B cell (primary cell): Measurements from ENCODE around the gene RPS10. TPM values are rescaled to one million over a fixed set of nuclear protein-coding genes. Genes with fewer than 3 reads are reported as not detected.

Source experiments
- ATAC-seq: fragments of 200-7000 bp; cut with Tn5 transposase; one replicate; pipeline ENCODE4 v1.10.0; 2021; ENCODE audit warnings: low read depth, mild to moderate bottlenecking, moderate number of reproducible peaks, moderate library complexity
- CTCF ChIA-PET: fragments of 350-600 bp; sonication (Branson Sonifier 250); formaldehyde crosslinking; loops from one replicate; lab custom pipeline; 2021; ENCODE audit warnings: antibody characterized with exemption, inconsistent platforms; lab: Charles Lee
- POLR2A ChIA-PET: fragments of 350-600 bp; sonication (Branson Sonifier 250); formaldehyde crosslinking; loops from one replicate; lab custom pipeline; 2021; ENCODE audit warnings: antibody characterized with exemption; lab: Charles Lee
- DNase-seq: peaks from one replicate; pipeline ENCODE4 v3.0.0; 2013
- H2AFZ ChIP-seq: 2 replicates; pipeline ENCODE4 v1.6.1; 2012; ENCODE audit warnings: mild to moderate bottlenecking, low read depth, low read length; ENCODE audit not compliant: insufficient read depth, poor library complexity, severe bottlenecking
- H3K27ac ChIP-seq, 2 donors: 1 replicate in 1 of 2; 2 replicates in 1 of 2; pipeline ENCODE4 v1.5.1; 2012 to 2013; ENCODE audit warnings: low read length in 2 of 2, mild to moderate bottlenecking in 2 of 2, moderate library complexity in 1 of 2
- H3K27me3 ChIP-seq, 4 experiments: fragments of 200-600 bp in 1 of 4; sonication (generic) in 1 of 4; replicated peaks in 1 of 4; 1 replicate in 2 of 4; 2 replicates in 2 of 4; pipeline versions ENCODE4 v1.6.1 to v1.7.0; 2013 to 2016; ENCODE audit warnings: low read length in 3 of 4, mild to moderate bottlenecking in 2 of 4, mixed read lengths in 1 of 4, moderate library complexity in 1 of 4; ENCODE audit not compliant: insufficient read depth in 4 of 4, control insufficient read depth in 3 of 4; ENCODE audit errors: control extremely low read depth in 1 of 4
- H3K36me3 ChIP-seq, 2 experiments: replicated peaks in 1 of 2; 1 replicate in 1 of 2; 2 replicates in 1 of 2; pipeline versions ENCODE4 v1.6.1 to v1.7.1; 2013; ENCODE audit warnings: low read length in 1 of 2; ENCODE audit not compliant: insufficient read depth in 2 of 2, control insufficient read depth in 1 of 2; ENCODE audit errors: control extremely low read depth in 1 of 2, extremely low read depth in 1 of 2
- H3K4me1 ChIP-seq, 2 donors: fragments of 200-600 bp in 1 of 2; sonication (generic) in 1 of 2; 1 replicate in 1 of 2; 2 replicates in 1 of 2; pipeline versions ENCODE4 v1.5.1 to v1.6.1; 2013 to 2017; ENCODE audit warnings: low read length in 2 of 2; ENCODE audit not compliant: control insufficient read depth in 2 of 2, insufficient read depth in 2 of 2
- H3K4me2 ChIP-seq: replicated peaks from 2 replicates; pipeline ENCODE3; 2012; ENCODE audit warnings: mild to moderate bottlenecking, low read depth, low read length; ENCODE audit not compliant: poor library complexity, severe bottlenecking
- H3K4me3 ChIP-seq, 5 experiments: fragments of 200-600 bp in 1 of 5; sonication (generic) in 1 of 5; 1 replicate in 3 of 5; 2 replicates in 2 of 5; pipeline versions ENCODE4 v1.5.1 to v1.7.0; 2011 to 2016; ENCODE audit warnings: low read length in 4 of 5, mild to moderate bottlenecking in 4 of 5, low read depth in 2 of 5, control low read depth in 1 of 5, moderate library complexity in 1 of 5; ENCODE audit not compliant: insufficient read depth in 1 of 5; ENCODE audit errors: control extremely low read depth in 1 of 5, extremely low read depth in 1 of 5
- H3K79me2 ChIP-seq: fragments of 200-600 bp; sonication (generic); one replicate; pipeline ENCODE4 v1.6.0; 2016; ENCODE audit warnings: low read length; ENCODE audit not compliant: control insufficient read depth, insufficient read depth
- H3K9ac ChIP-seq: fragments of 200-600 bp; sonication (generic); 2 replicates; pipeline ENCODE4 v1.6.1; 2017; ENCODE audit warnings: mild to moderate bottlenecking, low read length, moderate library complexity
- H3K9me3 ChIP-seq, 3 donors: one replicate each; pipeline versions ENCODE4 v1.6.1 to v1.7.1; 2013; ENCODE audit warnings: low read length in 2 of 3; ENCODE audit not compliant: control insufficient read depth in 2 of 3, insufficient read depth in 1 of 3; ENCODE audit errors: control extremely low read depth in 1 of 3
- H4K20me1 ChIP-seq: 2 replicates; pipeline ENCODE4 v1.6.0; 2012; ENCODE audit warnings: mild to moderate bottlenecking, low read length; ENCODE audit not compliant: insufficient read depth, control insufficient read depth, poor library complexity, severe bottlenecking
- H3K27ac Mint-ChIP-seq: one replicate; pipeline ENCODE4 v1.8.0; 2021; ENCODE audit warnings: mixed read lengths
- H3K27me3 Mint-ChIP-seq: one replicate; pipeline ENCODE4 v1.8.0; 2021; ENCODE audit warnings: mixed read lengths
- H3K4me1 Mint-ChIP-seq: one replicate; pipeline ENCODE4 v1.8.0; 2021; ENCODE audit warnings: mixed read lengths
- H3K4me3 Mint-ChIP-seq: one replicate; pipeline ENCODE4 v1.8.0; 2021; ENCODE audit warnings: mixed read lengths
- H3K9me3 Mint-ChIP-seq: one replicate; pipeline ENCODE4 v1.8.0; 2022; ENCODE audit warnings: mixed read lengths; ENCODE audit not compliant: insufficient read depth
- EZH2 ChIP-seq: IDR thresholded peaks from 2 replicates; pipeline ENCODE4 v1.6.1; 2012; ENCODE audit warnings: borderline replicate concordance, low read depth, mild to moderate bottlenecking, moderate library complexity, low read length; ENCODE audit not compliant: insufficient read depth, poor library complexity, severe bottlenecking
- WGBS: methylation state at CpG from one replicate; pipeline ENCODE4 v1.1.5; 2013; ENCODE audit warnings: missing lambda C conversion rate; ENCODE audit not compliant: insufficient coverage; 5-methylcytosine and 5-hydroxymethylcytosine counted together
- intact Hi-C: fragments of 100-400 bp; cut with micrococcal nuclease; formaldehyde crosslinking; loops from one replicate; pipeline ENCODE4 v1.10.0; 2022
- polyA plus RNA-seq: library from polyadenylated mRNA; depleted of rRNA; stranded (reverse); fragments of >200 nt; gene quantifications from 2 replicates; pipeline ENCODE4 v1.2.3, GENCODE V29; 2012
- total RNA-seq, 2 donors: library from RNA; stranded (reverse); fragments of 120-200 nt in 1 of 2; gene quantifications; 1 replicate in 1 of 2; 2 replicates in 1 of 2; pipeline versions ENCODE4 v1.2.3 to v1.2.4, GENCODE V29; 2013 to 2022
- TF ChIP-seq, protein P1 (sequence below): fragments of 200-600 bp; IDR thresholded peaks from one replicate; pipeline ENCODE4 v1.8.0; 2022; ENCODE audit warnings: antibody characterized with exemption, mild to moderate bottlenecking

Gene RPS10
- total and polyA plus RNA-seq, 2 donors (not counting 1 experiment from before 2014, with no cell fraction given): 2,707 to 6,226 TPM

DNA sequence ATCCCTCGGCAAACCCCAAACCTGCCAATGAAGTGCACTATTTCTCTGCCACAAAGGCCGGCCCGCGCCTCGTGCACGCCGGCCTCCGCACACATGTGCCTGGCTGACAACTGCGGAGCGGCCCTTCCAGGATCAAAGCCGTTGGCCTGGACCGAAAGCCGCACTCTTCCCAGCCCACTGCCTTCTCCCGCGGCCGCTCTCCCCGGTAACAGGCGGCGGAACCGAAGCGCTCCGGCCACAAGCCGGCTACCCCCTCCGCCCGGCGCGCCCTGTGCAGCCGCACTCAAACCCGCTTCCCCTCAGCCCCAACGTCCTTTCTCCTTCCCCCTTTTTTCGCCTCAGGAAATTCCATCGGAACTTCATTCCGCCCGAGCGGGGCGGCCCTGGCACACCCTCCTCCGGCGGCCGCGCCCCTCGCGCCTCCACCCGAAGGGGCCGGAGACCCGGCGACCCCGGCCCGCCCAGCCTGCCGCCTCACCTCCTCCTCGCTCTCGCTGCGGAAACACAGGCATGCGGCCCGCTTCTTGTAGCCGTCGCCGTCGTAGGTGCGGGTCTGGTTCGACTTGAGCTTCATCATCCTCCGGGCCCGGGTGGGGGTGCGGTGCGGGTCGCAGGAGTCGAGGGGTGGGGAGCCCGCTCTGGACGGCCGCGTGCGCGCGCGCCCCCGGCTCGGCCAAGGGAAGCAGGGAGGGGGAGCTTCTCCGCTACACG is 33.9 kb downstream of the RPS10 start:
- Mint-ChIP-seq H3K9me3 (no peaks in the 10 kb centered on the region), H3K4me3 (no peak overlapping the region), H3K27ac (no peak overlapping the region), H3K27me3 (no peaks in the 10 kb centered on the region), H3K4me1 (peaks cover 27% of the 10 kb centered on the region)
- peaks cover 16 to 31% of the 10 kb centered on the region in 2 donors for H3K4me1 ChIP-seq
- H3K4me2 ChIP-seq: peak overlapping the region; percentile 97
- under 1% methylated on average over 78 of the region's 78 CpGs for WGBS
- peak overlapping the region; percentile 62 to 88 for H3K27ac ChIP-seq
- no peaks in the 10 kb centered on the region for H3K27me3 ChIP-seq
- ChIA-PET CTCF (interaction anchor here (0.7 to 7.5 kb wide), 6 partner anchors 23 to 209 kb away, joined by 3 to 68 read pairs (median 6); partner anchors contain the start of gene SMIM29), POLR2A (interaction anchor here (0.5 to 2.0 kb wide), 5 partner anchors 72 to 170 kb away, joined by 3 to 7 read pairs (median 3); partner anchors contain the start of genes HMGA1 and SMIM29)
- intact Hi-C loops: loop anchor here (1.0 to 10.0 kb wide), 9 partner anchors 23 to 283 kb away; partner anchors contain the start of gene SMIM29
- peak overlapping the region; percentile 95 for H2AFZ ChIP-seq
- H3K9me3 ChIP-seq: peaks cover 0 to 3% (median 3%) of the 10 kb centered on the region in 3 donors
- ATAC-seq (peak; percentile 8), DNase-seq (peak; percentile 78)
- H3K36me3 ChIP-seq: no peaks in the 10 kb centered on the region
- peaks cover 11% of the 10 kb centered on the region for H4K20me1 ChIP-seq
- H3K79me2 ChIP-seq: peaks cover 72% of the 10 kb centered on the region
- TF ChIP-seq EZH2: no peak
- TF ChIP-seq, protein P1, sequence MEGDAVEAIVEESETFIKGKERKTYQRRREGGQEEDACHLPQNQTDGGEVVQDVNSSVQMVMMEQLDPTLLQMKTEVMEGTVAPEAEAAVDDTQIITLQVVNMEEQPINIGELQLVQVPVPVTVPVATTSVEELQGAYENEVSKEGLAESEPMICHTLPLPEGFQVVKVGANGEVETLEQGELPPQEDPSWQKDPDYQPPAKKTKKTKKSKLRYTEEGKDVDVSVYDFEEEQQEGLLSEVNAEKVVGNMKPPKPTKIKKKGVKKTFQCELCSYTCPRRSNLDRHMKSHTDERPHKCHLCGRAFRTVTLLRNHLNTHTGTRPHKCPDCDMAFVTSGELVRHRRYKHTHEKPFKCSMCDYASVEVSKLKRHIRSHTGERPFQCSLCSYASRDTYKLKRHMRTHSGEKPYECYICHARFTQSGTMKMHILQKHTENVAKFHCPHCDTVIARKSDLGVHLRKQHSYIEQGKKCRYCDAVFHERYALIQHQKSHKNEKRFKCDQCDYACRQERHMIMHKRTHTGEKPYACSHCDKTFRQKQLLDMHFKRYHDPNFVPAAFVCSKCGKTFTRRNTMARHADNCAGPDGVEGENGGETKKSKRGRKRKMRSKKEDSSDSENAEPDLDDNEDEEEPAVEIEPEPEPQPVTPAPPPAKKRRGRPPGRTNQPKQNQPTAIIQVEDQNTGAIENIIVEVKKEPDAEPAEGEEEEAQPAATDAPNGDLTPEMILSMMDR: no peak
- H3K9ac ChIP-seq: peak overlapping the region; percentile 94
- H3K4me3 ChIP-seq: peak overlapping the region; percentile 59 to 97 (median 79)

DNA sequence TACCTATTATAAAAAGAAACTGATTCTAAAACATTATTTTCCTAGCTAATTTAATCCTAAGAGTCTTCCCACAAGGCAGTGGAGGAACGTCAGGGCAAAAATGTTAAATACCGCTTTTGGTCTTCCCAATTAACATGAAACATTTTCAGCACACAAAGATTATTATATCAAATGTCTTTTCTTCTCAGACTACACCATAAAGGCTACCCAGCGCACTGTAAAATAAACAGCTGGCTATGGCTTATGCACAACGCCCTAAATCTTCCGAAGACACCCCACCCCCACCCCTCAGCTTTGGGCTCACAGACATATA is 34.4 kb downstream of the RPS10 start:
- H3K79me2 ChIP-seq: peaks cover 77% of the 10 kb centered on the region
- no peak for DNase-seq
- H3K9ac ChIP-seq: peak overlapping the region; percentile 94
- H2AFZ ChIP-seq: peak overlapping the region; percentile 95
- TF ChIP-seq EZH2: no peak
- TF ChIP-seq, protein P1: no peak
- H3K4me3 Mint-ChIP-seq: no peak overlapping the region
- H3K4me2 ChIP-seq: peak overlapping the region; percentile 97
- peaks cover 16% of the 10 kb centered on the region for H4K20me1 ChIP-seq
- no peaks in the 10 kb centered on the region for H3K27me3 Mint-ChIP-seq
- H3K27me3 ChIP-seq: no peaks in the 10 kb centered on the region
- no peaks in the 10 kb centered on the region for H3K36me3 ChIP-seq
- H3K9me3 ChIP-seq: peaks cover 0 to under 1% (median 0%) of the 10 kb centered on the region in 3 donors
- CTCF ChIA-PET: interaction anchor here (0.7 to 7.5 kb wide), 7 partner anchors 23 to 208 kb away, joined by 3 to 68 read pairs (median 4); partner anchors contain the start of gene SMIM29
- intact Hi-C loops: loop anchor here (1.0 to 10.0 kb wide), 4 partner anchors 44 to 283 kb away; partner anchors contain the start of gene SMIM29
- no peak for ATAC-seq
- peak overlapping the region; percentile 62 to 88 for H3K27ac ChIP-seq
- no peak overlapping the region for H3K27ac Mint-ChIP-seq
- H3K4me3 ChIP-seq: peak overlapping the region; percentile 59 to 97 (median 79)
- POLR2A ChIA-PET: interaction anchor here (0.6 kb wide), 1 partner anchor 182 kb away, joined by 3 read pairs; no protein-coding TSS in a partner anchor
- H3K9me3 Mint-ChIP-seq: no peaks in the 10 kb centered on the region
- 5% methylated on average over 5 of the region's 5 CpGs for WGBS
- peaks cover 16 to 31% of the 10 kb centered on the region in 2 donors for H3K4me1 ChIP-seq
- peaks cover 33% of the 10 kb centered on the region for H3K4me1 Mint-ChIP-seq
